ENCODE measurements around the gene SFXN2.

GRCh38 chr10:102714621-102715455 is at the start of gene SFXN2:
- TF ChIP-seq CTCF (conservative IDR thresholded peaks at IDR 0.05 in 1 of 2, IDR thresholded peaks at IDR 0.05 in 1 of 2; ENCODE audit: extremely low read depth in 1 of 2, insufficient read depth in 1 of 2, low read depth in 1 of 2, low read length in 2 of 2), result peak in 1 of 2 donors; percentile 3
- no peak for TF ChIP-seq EZH2 (IDR thresholded peaks at IDR 0.05; ENCODE audit: borderline replicate concordance, low read length)

Data from mammary epithelial cell (primary cell).